Measurements from ENCODE around the gene SCD5. TPM values are rescaled to one million over a fixed set of nuclear protein-coding genes. Genes with fewer than 3 reads are reported as not detected.

The SCD5 gene
- total RNA-seq, 4 donors from 2014 or later, result 27.6 to 79.3 (median 55.3) TPM

DNA sequence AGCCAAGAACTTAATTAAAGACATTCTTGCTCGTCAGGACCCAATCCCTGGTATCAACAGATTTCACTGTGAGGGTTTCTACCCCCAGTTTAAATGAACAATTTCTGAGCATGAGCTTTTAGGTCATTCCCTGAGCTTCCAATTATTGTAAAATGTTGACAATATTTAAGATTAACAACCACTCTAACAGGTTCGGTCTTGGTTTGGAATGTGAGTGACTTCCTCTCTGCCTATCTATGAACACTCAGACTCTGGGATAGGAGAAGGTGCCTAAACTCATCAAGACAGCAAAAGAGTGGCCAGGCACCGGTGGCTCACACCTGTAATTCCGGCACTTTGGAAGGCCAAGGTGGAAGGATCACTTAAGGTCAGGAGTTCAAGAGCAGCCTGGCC is 153.9 kb downstream of the SCD5 start:
- Histone ChIP-seq H3K36me3 (peaks cover 0 to 10% (median 0%) of the 10 kb centered on the region in 3 donors), H3K4me3 (no peak overlapping the region), H3K27me3 (no peaks in the 10 kb centered on the region), H3K4me1 (peaks cover 0 to 11% (median 0%) of the 10 kb centered on the region in 4 donors), H3K27ac (no peak overlapping the region), H3K9me3 (no peaks in the 10 kb centered on the region)
- WGBS, 2 donors, result 63 to 79% methylated on average over 4 of the region's 4 CpGs
- TF ChIP-seq, protein P1, sequence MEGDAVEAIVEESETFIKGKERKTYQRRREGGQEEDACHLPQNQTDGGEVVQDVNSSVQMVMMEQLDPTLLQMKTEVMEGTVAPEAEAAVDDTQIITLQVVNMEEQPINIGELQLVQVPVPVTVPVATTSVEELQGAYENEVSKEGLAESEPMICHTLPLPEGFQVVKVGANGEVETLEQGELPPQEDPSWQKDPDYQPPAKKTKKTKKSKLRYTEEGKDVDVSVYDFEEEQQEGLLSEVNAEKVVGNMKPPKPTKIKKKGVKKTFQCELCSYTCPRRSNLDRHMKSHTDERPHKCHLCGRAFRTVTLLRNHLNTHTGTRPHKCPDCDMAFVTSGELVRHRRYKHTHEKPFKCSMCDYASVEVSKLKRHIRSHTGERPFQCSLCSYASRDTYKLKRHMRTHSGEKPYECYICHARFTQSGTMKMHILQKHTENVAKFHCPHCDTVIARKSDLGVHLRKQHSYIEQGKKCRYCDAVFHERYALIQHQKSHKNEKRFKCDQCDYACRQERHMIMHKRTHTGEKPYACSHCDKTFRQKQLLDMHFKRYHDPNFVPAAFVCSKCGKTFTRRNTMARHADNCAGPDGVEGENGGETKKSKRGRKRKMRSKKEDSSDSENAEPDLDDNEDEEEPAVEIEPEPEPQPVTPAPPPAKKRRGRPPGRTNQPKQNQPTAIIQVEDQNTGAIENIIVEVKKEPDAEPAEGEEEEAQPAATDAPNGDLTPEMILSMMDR (IDR thresholded peaks at IDR 0.05), result no peak
- TF ChIP-seq EP300 (IDR thresholded peaks at IDR 0.05), result no peak
- TF ChIP-seq POLR2A (IDR thresholded peaks at IDR 0.05), result no peak
- no peak for DNase-seq (ENCODE audit: low spot score in 2 of 2)

DNA sequence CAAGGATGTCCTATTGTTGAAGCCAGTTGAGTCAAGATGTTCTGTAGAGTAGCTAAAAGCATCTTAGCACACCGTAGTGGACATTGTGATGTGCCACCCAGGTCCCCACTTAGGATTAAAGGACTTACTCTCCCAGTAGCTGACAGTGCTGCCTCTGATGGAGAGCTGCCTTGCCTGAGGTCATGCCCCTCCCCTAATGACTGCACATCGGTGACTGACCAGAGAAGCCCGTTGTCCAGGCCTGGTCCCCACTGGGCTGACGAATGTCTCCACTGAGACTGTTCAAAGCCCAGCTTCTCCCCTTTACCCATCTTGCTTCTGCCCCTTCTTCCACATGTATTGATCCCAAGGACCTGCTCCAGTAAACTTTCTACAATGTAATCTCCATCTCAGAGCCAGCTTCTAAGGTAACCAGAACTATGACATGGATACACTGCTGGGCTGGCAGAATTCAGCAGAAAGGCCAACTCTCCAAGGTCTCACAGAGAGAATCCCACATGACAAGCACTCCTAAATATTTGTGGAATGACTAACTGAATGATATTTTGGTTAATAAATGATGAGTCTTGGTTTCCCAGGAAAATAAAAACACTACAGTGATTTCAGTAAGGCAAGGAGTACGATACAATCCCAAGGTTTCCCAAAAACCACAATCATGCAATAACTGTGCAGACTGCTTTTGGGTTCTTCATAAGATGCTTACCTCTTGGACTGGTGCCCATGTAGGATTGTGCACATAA is 154.4 kb downstream of the SCD5 start:
- Histone ChIP-seq H3K27me3 (no peaks in the 10 kb centered on the region), H3K4me1 (peaks cover 0 to 14% (median 0%) of the 10 kb centered on the region in 4 donors), H3K36me3 (peaks cover 0 to 5% (median 0%) of the 10 kb centered on the region in 3 donors), H3K27ac (no peak overlapping the region), H3K4me3 (no peak overlapping the region), H3K9me3 (no peaks in the 10 kb centered on the region)
- TF ChIP-seq, protein P1 (IDR thresholded peaks at IDR 0.05), result no peak
- TF ChIP-seq POLR2A (IDR thresholded peaks at IDR 0.05) (no peak), EP300 (IDR thresholded peaks at IDR 0.05) (no peak)
- no peak for DNase-seq (ENCODE audit: low spot score in 2 of 2)
- 74 to 93% methylated on average over 5 of the region's 5 CpGs for WGBS, 2 donors

DNA sequence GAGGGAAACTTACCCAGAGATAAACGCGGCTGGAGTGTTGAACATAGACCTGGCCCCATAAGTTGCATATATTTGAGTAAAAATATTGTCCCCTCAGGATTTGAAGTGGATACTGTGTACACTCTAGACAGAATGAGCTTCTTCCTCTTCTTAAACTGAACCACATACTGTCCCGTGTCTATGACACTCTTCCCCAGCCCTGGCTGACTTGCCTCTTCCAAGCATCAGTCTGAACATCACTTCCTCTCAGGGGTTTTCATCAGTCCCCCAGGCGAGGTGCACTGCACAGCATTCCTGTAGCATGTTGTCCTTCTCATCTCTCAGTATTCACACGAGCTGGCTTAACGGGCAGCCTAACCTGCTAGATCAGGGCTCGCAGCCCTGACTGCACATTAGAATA is 156.3 kb downstream of the SCD5 start:
- Histone ChIP-seq H3K27ac (no peak overlapping the region), H3K4me1 (peaks cover 0 to 14% (median 0%) of the 10 kb centered on the region in 4 donors), H3K27me3 (no peaks in the 10 kb centered on the region), H3K36me3 (no peaks in the 10 kb centered on the region), H3K9me3 (no peaks in the 10 kb centered on the region), H3K4me3 (no peak overlapping the region)
- TF ChIP-seq EP300 (IDR thresholded peaks at IDR 0.05), result no peak
- TF ChIP-seq, protein P1 (IDR thresholded peaks at IDR 0.05), result no peak
- no peak for TF ChIP-seq POLR2A (IDR thresholded peaks at IDR 0.05)
- no peak for DNase-seq (ENCODE audit: low spot score in 2 of 2)
- whole genome bisulfite sequencing, 2 donors, result 73 to 81% methylated on average over 7 of the region's 7 CpGs

DNA sequence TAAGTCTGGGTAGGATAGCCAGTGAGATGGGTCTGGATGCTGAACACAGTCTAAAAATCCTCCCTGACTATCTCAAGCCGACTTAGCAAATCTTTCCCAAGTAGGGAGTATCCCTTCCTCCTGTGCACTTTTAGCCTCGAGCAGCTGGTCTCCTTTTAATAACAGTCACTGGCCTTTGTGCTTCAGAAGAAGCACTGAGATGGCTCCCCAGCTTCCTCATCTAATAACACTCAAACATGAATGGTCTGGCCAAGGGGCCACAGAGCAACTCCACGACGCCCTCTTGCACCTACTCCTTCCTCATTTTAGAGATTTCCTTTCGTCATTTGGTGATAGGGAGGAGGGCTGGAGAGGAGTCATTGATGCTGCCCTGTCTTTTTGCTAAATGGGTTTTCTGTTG is 158.1 kb downstream of the SCD5 start:
- Histone ChIP-seq H3K27ac (no peak overlapping the region), H3K9me3 (no peaks in the 10 kb centered on the region)
- TF ChIP-seq, protein P1 (IDR thresholded peaks at IDR 0.05), result no peak
- TF ChIP-seq POLR2A (IDR thresholded peaks at IDR 0.05) (no peak), EP300 (IDR thresholded peaks at IDR 0.05) (no peak)

DNA sequence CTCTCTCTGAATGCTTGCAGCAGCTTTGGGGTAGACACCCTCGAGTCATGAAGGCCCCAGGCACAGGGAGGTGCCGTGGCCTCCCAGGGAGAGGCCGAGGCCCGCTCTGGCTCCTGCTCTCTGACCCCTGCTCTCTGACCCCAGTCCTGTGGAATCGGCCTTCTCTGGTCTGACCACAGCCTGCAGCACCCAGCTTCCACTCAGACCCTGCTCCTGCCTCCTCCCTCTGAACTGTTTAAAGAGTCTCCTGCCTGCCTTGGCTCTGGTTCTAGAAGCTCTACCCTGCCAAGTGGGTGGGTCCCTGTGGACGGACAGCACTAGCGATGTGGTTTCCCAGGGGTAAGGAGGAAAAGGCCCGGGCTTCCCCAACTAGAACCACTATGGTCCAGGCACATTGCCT is 158.6 kb downstream of the SCD5 start:
- no peak for DNase-seq (ENCODE audit: low spot score in 2 of 2)
- H3K27me3 ChIP-seq, result no peaks in the 10 kb centered on the region
- 43 to 62% methylated on average over 8 of the region's 8 CpGs for WGBS, 2 donors

More for the DNA sequence above, 158.1 kb downstream of the SCD5 start:
- peaks cover 0 to 14% (median 0%) of the 10 kb centered on the region in 4 donors for H3K4me1 ChIP-seq
- H3K27me3 ChIP-seq, result no peaks in the 10 kb centered on the region
- peaks cover 0 to 13% (median 0%) of the 10 kb centered on the region in 3 donors for H3K36me3 ChIP-seq
- WGBS, 2 donors, result 48 to 64% methylated on average over 5 of the region's 5 CpGs
- DNase-seq (ENCODE audit: low spot score in 2 of 2), result no peak
- H3K4me3 ChIP-seq, result no peak overlapping the region

More for the DNA sequence above, 158.6 kb downstream of the SCD5 start:
- Histone ChIP-seq H3K36me3 (peaks cover 0 to 16% (median 0%) of the 10 kb centered on the region in 3 donors), H3K27ac (no peak overlapping the region), H3K4me3 (no peak overlapping the region), H3K9me3 (no peaks in the 10 kb centered on the region), H3K4me1 (peaks cover 0 to 14% (median 0%) of the 10 kb centered on the region in 4 donors)
- no peak for TF ChIP-seq EP300 (IDR thresholded peaks at IDR 0.05)
- no peak for TF ChIP-seq POLR2A (IDR thresholded peaks at IDR 0.05)
- TF ChIP-seq, protein P1 (IDR thresholded peaks at IDR 0.05), result no peak

Data from tibial nerve (tissue), 4 donors.